ENCODE data around the gene INCA1. TPM values are rescaled to one million over a fixed set of nuclear protein-coding genes. Genes with fewer than 3 reads are reported as not detected.

INCA1 gene
- total RNA-seq, 1 experiment from 2014 or later, result 1.3 TPM

DNA sequence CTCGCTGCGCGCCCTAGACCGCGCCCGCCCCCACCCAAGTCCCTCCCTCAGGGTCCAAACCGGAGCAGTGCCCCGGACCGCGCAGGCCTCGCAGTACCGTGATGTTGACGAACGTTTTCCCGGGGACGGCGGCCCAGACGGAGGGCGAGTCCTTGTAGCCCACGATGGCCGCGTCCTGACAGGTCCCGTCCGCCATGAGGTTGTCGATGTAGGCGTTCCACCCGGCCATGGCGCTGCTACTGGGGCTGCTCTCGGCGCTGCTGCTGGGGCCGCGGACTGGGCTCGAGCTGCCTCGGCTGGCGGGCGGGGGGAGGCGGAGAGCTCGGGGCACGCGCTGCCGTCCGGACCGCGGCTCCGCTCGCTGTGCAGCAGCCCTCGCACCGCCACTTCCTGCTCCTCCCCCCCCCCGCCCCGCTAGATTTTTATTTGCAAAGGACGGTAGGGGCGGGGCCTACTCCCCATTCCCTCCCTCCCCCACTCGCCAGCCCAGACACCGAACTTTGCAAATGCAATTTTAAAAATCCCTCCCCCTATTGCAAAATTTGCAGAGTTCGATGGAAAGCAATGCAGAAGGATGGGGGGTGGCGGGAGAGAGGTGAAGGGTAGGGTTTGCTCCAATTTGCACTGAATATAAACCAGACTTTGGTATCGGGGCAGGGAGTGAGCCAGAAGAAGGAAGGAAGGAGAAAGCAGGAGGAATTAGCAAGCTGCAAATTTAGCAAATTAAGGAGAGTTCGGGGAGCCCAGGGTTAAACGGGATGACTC lies 49.0 kb downstream of the INCA1 start, which contains the start of gene PFN1:
Gene PFN1, minus strand, starts transcription at position 365 of the 765 bp plus-strand sequence. Its CDS starts 136 bp downstream, at position 229.
- peak; percentile 94 for DNase-seq
- H4K91ac ChIP-seq (ENCODE audit: insufficient read length, low read depth, low read length), result no peak within 1 kb of the TSS
- H3K27ac ChIP-seq (ENCODE audit: insufficient read length, low read depth, low read length), result peak within 1 kb of the TSS; percentile 78
- no peak within 1 kb of the TSS for H3T11ph ChIP-seq (ENCODE audit: low read length)
- no CpG with 5 or more reads among the region's 59 CpGs for WGBS (ENCODE audit: extremely low coverage, insufficient read length, low lambda C conversion rate)
- peak within 1 kb of the TSS; percentile 72 for H3K4me2 ChIP-seq (ENCODE audit: insufficient read depth, insufficient read length, low read length)
- Mint-ChIP-seq H3K27me3 (ENCODE audit: low read depth) (peaks cover 5% of the 10 kb centered on the region), H3K4me1 (peaks cover 38 to 40% of the 10 kb centered on the region in 2 experiments), H3K27ac (peak within 1 kb of the TSS; percentile 98 to 100 (median 100)), H3K9me3 (peaks cover 0 to 2% of the 10 kb centered on the region in 2 experiments; a peak in 2 of 5 replicates), H3K4me3 (peak within 1 kb of the TSS; percentile 95 to 100), H3K36me3 (ENCODE audit: insufficient read depth in 1 of 3, low read depth in 3 of 3) (peaks cover 21 to 41% (median 33%) of the 10 kb centered on the region in 3 experiments)
- H3K4ac ChIP-seq (ENCODE audit: low read depth, low read length), result no peak within 1 kb of the TSS; the same call in 1 of the 2 replicates
- peaks cover 23% of the 10 kb centered on the region for H3K23me2 ChIP-seq (ENCODE audit: insufficient read length, low read depth, low read length, poor library complexity, severe bottlenecking)
- no peak within 1 kb of the TSS for H2AFZ ChIP-seq (ENCODE audit: low read length)
- H4K8ac ChIP-seq (replicated peaks; ENCODE audit: insufficient read length, low read depth, low read length), result no peak within 1 kb of the TSS
- H3K18ac ChIP-seq (ENCODE audit: insufficient read length, low read depth, low read length), result peak within 1 kb of the TSS; percentile 85
- no peaks in the 10 kb centered on the region for H3K27me3 ChIP-seq (ENCODE audit: insufficient read depth, low read length)
- H2BK20ac ChIP-seq (ENCODE audit: low read depth, low read length, poor library complexity, severe bottlenecking), result no peak within 1 kb of the TSS
- H4K20me1 ChIP-seq (ENCODE audit: control insufficient read depth, insufficient read depth, insufficient read length), result no peaks in the 10 kb centered on the region
- no peak within 1 kb of the TSS for H2BK12ac ChIP-seq (ENCODE audit: insufficient read length, low read depth, low read length)
- H2BK5ac ChIP-seq (ENCODE audit: insufficient read length, low read length), result no peak within 1 kb of the TSS
- H3K14ac ChIP-seq (ENCODE audit: insufficient read depth, low read length), result peak within 1 kb of the TSS; percentile 96
- no peak within 1 kb of the TSS for H3K56ac ChIP-seq (ENCODE audit: insufficient read length, low read depth, low read length)
- TF ChIP-seq, protein P1, sequence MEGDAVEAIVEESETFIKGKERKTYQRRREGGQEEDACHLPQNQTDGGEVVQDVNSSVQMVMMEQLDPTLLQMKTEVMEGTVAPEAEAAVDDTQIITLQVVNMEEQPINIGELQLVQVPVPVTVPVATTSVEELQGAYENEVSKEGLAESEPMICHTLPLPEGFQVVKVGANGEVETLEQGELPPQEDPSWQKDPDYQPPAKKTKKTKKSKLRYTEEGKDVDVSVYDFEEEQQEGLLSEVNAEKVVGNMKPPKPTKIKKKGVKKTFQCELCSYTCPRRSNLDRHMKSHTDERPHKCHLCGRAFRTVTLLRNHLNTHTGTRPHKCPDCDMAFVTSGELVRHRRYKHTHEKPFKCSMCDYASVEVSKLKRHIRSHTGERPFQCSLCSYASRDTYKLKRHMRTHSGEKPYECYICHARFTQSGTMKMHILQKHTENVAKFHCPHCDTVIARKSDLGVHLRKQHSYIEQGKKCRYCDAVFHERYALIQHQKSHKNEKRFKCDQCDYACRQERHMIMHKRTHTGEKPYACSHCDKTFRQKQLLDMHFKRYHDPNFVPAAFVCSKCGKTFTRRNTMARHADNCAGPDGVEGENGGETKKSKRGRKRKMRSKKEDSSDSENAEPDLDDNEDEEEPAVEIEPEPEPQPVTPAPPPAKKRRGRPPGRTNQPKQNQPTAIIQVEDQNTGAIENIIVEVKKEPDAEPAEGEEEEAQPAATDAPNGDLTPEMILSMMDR (conservative IDR thresholded peaks at IDR 0.05), result no peak
- H3K79me1 ChIP-seq (ENCODE audit: insufficient read depth, low read depth, low read length, poor library complexity, severe bottlenecking), result peaks cover 4% of the 10 kb centered on the region
- no peaks in the 10 kb centered on the region for H3K9me3 ChIP-seq (ENCODE audit: control insufficient read depth, low read depth, low read length)
- H2BK15ac ChIP-seq (ENCODE audit: low read depth, low read length), result no peak within 1 kb of the TSS
- peaks cover 4% of the 10 kb centered on the region; the same call in 1 of the 2 replicates for H3K4me1 ChIP-seq (ENCODE audit: insufficient read depth, low read length)
- no peak within 1 kb of the TSS for H3K23ac ChIP-seq (ENCODE audit: insufficient read length, low read depth, low read length)
- H3K9ac ChIP-seq (ENCODE audit: extremely low read depth, insufficient read length, low read length), result peak within 1 kb of the TSS; percentile 94
- no peak within 1 kb of the TSS for H2BK120ac ChIP-seq (ENCODE audit: low read depth, low read length, poor library complexity, severe bottlenecking)
- H2AK5ac ChIP-seq (ENCODE audit: insufficient read length, low read length), result no peak within 1 kb of the TSS
- H3K79me2 ChIP-seq (ENCODE audit: insufficient read depth, low read length), result peaks cover 13% of the 10 kb centered on the region; the same call in 1 of the 2 replicates
- H4K5ac ChIP-seq (ENCODE audit: insufficient read length, low read depth, low read length), result no peak within 1 kb of the TSS

Data from H9 (cell line).